Mesenchymal stem cell (in vitro differentiated cells and primary cell): ENCODE results near the gene PLA2G12B.

Experiments
- DNase-seq: peaks from one replicate; pipeline ENCODE4 v3.0.0-alpha.2; 2013
- H2AFZ ChIP-seq: one replicate; pipeline ENCODE4 v1.6.1; 2013; ENCODE audit warnings: low read depth, mild to moderate bottlenecking, control low read depth, inconsistent platforms, low read length, moderate library complexity
- H2AK5ac ChIP-seq: 2 replicates; pipeline ENCODE4 v1.6.1; 2013; ENCODE audit warnings: low read length, moderate library complexity, mild to moderate bottlenecking, inconsistent platforms; ENCODE audit not compliant: severe bottlenecking
- H2BK120ac ChIP-seq: one replicate; pipeline ENCODE4 v1.6.1; 2013; ENCODE audit warnings: low read depth, mild to moderate bottlenecking, inconsistent platforms, low read length, moderate library complexity
- H2BK12ac ChIP-seq, 2 experiments: one replicate each; pipeline ENCODE4 v1.6.1; 2013; ENCODE audit warnings: inconsistent platforms in 2 of 2, low read length in 2 of 2, mild to moderate bottlenecking in 2 of 2, moderate library complexity in 2 of 2, control low read depth in 1 of 2
- H2BK15ac ChIP-seq: one replicate; pipeline ENCODE4 v1.6.1; 2013; ENCODE audit warnings: mild to moderate bottlenecking, low read depth, inconsistent platforms; ENCODE audit not compliant: poor library complexity, severe bottlenecking
- H2BK5ac ChIP-seq: 2 replicates; pipeline ENCODE4 v1.6.1; 2013; ENCODE audit warnings: low read depth, mild to moderate bottlenecking, low read length, control low read depth, inconsistent platforms; ENCODE audit not compliant: poor library complexity, severe bottlenecking
- H3K14ac ChIP-seq, 2 experiments: one replicate each; pipeline ENCODE4 v1.6.1; 2013; ENCODE audit warnings: inconsistent platforms in 2 of 2, low read length in 2 of 2, control low read depth in 1 of 2, mild to moderate bottlenecking in 1 of 2, moderate library complexity in 1 of 2
- H3K18ac ChIP-seq, 2 experiments: one replicate each; pipeline ENCODE4 v1.6.1; 2013; ENCODE audit warnings: inconsistent platforms in 2 of 2, low read length in 2 of 2, control low read depth in 1 of 2, low read depth in 1 of 2, mild to moderate bottlenecking in 1 of 2
- H3K23ac ChIP-seq, 2 experiments: one replicate each; pipeline ENCODE4 v1.6.1; 2013; ENCODE audit warnings: inconsistent platforms in 2 of 2, low read length in 2 of 2, mild to moderate bottlenecking in 2 of 2, moderate library complexity in 2 of 2, control low read depth in 1 of 2
- H3K27ac ChIP-seq: 2 replicates; pipeline ENCODE4 v1.5.1; 2013; ENCODE audit warnings: mild to moderate bottlenecking, moderate library complexity, low read length, control low read depth, inconsistent platforms; ENCODE audit not compliant: poor library complexity, severe bottlenecking
- H3K27me3 ChIP-seq, 2 experiments: 2 replicates each; pipeline versions ENCODE4 v1.6.1 to v1.7.0; 2013; ENCODE audit warnings: low read length in 2 of 2, mild to moderate bottlenecking in 2 of 2, moderate library complexity in 2 of 2, control low read depth in 1 of 2, inconsistent platforms in 1 of 2; ENCODE audit not compliant: control insufficient read depth in 1 of 2, insufficient read depth in 1 of 2
- H3K36me3 ChIP-seq, 2 experiments: 2 replicates each; pipeline versions ENCODE4 v1.6.1 to v1.7.0; 2013; ENCODE audit warnings: low read length in 2 of 2, control low read depth in 1 of 2, inconsistent platforms in 1 of 2, low read depth in 1 of 2, mild to moderate bottlenecking in 1 of 2; ENCODE audit not compliant: insufficient read depth in 2 of 2, control insufficient read depth in 1 of 2
- H3K4ac ChIP-seq, 2 experiments: one replicate each; pipeline ENCODE4 v1.6.1; 2013; ENCODE audit warnings: inconsistent platforms in 2 of 2, low read length in 2 of 2, mild to moderate bottlenecking in 2 of 2, moderate library complexity in 2 of 2, control low read depth in 1 of 2, low read depth in 1 of 2
- H3K4me1 ChIP-seq: 2 replicates; pipeline ENCODE4 v1.6.1; 2013; ENCODE audit warnings: low read depth, low read length, control low read depth; ENCODE audit not compliant: control insufficient read depth, insufficient read depth
- H3K4me2 ChIP-seq: 2 replicates; pipeline ENCODE4 v1.6.1; 2013; ENCODE audit warnings: low read length, mild to moderate bottlenecking, inconsistent platforms; ENCODE audit not compliant: poor library complexity, severe bottlenecking
- H3K4me3 ChIP-seq, 2 experiments: 2 replicates each; pipeline versions ENCODE4 v1.5.1 to v1.7.0; 2013; ENCODE audit warnings: low read length in 2 of 2, mild to moderate bottlenecking in 2 of 2, control low read depth in 1 of 2, low read depth in 1 of 2; ENCODE audit not compliant: insufficient read depth in 1 of 2
- H3K79me1 ChIP-seq: replicated peaks from 2 replicates; pipeline ENCODE4 v1.6.1; 2013; ENCODE audit warnings: mild to moderate bottlenecking, control low read depth, low read length, inconsistent platforms; ENCODE audit not compliant: poor library complexity, severe bottlenecking
- H3K9ac ChIP-seq: 2 replicates; pipeline ENCODE4 v1.7.0; 2013; ENCODE audit warnings: mild to moderate bottlenecking, low read length, moderate library complexity
- H3K9me3 ChIP-seq: 2 replicates; pipeline ENCODE4 v1.7.0; 2013; ENCODE audit warnings: mild to moderate bottlenecking, low read length; ENCODE audit not compliant: control insufficient read depth
- H4K8ac ChIP-seq: one replicate; pipeline ENCODE4 v1.6.1; 2013; ENCODE audit warnings: inconsistent platforms, mild to moderate bottlenecking, low read length, moderate library complexity
- H4K91ac ChIP-seq: one replicate; pipeline ENCODE4 v1.6.1; 2013; ENCODE audit warnings: mild to moderate bottlenecking, low read length, inconsistent platforms
- WGBS: methylation state at CpG from one replicate; pipeline ENCODE4 v1.1.7; 2013; ENCODE audit warnings: mixed read lengths; 5-methylcytosine and 5-hydroxymethylcytosine counted together

PLA2G12B gene

DNA sequence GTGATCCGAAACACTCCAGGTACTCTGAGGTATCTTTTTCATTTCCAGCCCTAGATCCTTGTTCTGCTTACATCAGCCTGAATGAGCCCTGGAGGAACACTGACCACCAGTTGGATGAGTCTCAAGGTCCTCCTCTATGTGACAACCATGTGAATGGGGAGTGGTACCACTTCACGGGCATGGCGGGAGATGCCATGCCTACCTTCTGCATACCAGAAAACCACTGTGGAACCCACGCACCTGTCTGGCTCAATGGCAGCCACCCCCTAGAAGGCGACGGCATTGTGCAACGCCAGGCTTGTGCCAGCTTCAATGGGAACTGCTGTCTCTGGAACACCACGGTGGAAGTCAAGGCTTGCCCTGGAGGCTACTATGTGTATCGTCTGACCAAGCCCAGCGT, 56.0 kb downstream of the PLA2G12B start:
- H2AK5ac ChIP-seq, result no peak overlapping the region
- no peak for DNase-seq
- H3K9ac ChIP-seq, result no peak overlapping the region
- H2BK12ac ChIP-seq, result no peak overlapping the region
- H3K36me3 ChIP-seq, result no peaks in the 10 kb centered on the region
- H3K18ac ChIP-seq, result no peak overlapping the region
- H2AFZ ChIP-seq, result no peak overlapping the region
- H4K8ac ChIP-seq, result no peak overlapping the region
- H3K4ac ChIP-seq, result no peak overlapping the region
- H3K14ac ChIP-seq, result peak overlapping the region in 1 of 2 experiments; percentile 18
- no peak overlapping the region for H2BK5ac ChIP-seq
- no peak overlapping the region for H3K23ac ChIP-seq
- H2BK120ac ChIP-seq, result no peak overlapping the region
- H3K4me2 ChIP-seq, result no peak overlapping the region
- H2BK15ac ChIP-seq, result no peak overlapping the region
- 93% methylated on average over 10 of the region's 10 CpGs for WGBS
- H3K4me3 ChIP-seq, result no peak overlapping the region
- H3K27ac ChIP-seq, result no peak overlapping the region
- H3K27me3 ChIP-seq, result no peaks in the 10 kb centered on the region
- no peaks in the 10 kb centered on the region for H3K4me1 ChIP-seq
- no peak overlapping the region for H4K91ac ChIP-seq
- no peaks in the 10 kb centered on the region for H3K79me1 ChIP-seq
- no peaks in the 10 kb centered on the region for H3K9me3 ChIP-seq

DNA sequence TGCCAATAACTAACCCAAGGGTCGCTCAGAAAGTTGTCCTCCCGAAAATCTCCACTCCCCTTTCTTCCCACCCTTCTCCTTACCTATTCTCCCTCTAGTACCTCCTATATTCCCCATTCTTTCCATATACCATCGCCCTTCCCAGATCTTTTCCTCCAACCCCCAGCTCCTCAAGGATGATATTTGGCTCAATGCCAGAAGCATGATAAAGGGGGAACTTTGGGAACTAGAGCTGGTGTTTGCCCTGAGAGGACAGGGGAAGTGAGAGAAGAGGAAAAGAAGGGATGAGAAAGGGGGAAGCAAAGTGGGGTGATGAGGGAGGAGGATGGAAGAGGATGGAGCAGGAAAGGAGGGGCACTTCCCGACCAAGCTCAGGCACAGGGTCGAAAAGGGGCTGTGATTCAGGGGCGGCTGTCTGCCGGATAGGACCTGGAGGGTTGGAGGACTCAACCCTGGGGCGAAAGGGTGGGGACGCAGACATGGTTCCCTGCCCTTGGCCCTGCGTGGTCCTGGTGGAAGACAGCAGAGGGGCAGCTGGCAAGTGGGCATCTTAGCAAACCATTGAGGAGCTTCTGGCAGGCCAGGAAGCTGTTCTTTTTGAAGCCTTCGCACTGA, 59.3 kb downstream of the PLA2G12B start:
- Histone ChIP-seq H3K4me1 (no peaks in the 10 kb centered on the region), H3K4ac (no peak overlapping the region), H4K8ac (no peak overlapping the region), H3K27ac (no peak overlapping the region), H3K14ac (no peak overlapping the region), H3K23ac (no peak overlapping the region), H3K9ac (no peak overlapping the region), H3K36me3 (no peaks in the 10 kb centered on the region), H2BK15ac (no peak overlapping the region), H3K18ac (no peak overlapping the region), H3K9me3 (no peaks in the 10 kb centered on the region), H4K91ac (no peak overlapping the region), H3K4me3 (no peak overlapping the region), H2AK5ac (no peak overlapping the region), H2AFZ (no peak overlapping the region), H2BK5ac (no peak overlapping the region), H2BK12ac (no peak overlapping the region), H3K27me3 (no peaks in the 10 kb centered on the region), H2BK120ac (no peak overlapping the region), H3K79me1 (no peaks in the 10 kb centered on the region), H3K4me2 (no peak overlapping the region)
- WGBS, result 88% methylated on average over 10 of the region's 11 CpGs
- no peak for DNase-seq

DNA sequence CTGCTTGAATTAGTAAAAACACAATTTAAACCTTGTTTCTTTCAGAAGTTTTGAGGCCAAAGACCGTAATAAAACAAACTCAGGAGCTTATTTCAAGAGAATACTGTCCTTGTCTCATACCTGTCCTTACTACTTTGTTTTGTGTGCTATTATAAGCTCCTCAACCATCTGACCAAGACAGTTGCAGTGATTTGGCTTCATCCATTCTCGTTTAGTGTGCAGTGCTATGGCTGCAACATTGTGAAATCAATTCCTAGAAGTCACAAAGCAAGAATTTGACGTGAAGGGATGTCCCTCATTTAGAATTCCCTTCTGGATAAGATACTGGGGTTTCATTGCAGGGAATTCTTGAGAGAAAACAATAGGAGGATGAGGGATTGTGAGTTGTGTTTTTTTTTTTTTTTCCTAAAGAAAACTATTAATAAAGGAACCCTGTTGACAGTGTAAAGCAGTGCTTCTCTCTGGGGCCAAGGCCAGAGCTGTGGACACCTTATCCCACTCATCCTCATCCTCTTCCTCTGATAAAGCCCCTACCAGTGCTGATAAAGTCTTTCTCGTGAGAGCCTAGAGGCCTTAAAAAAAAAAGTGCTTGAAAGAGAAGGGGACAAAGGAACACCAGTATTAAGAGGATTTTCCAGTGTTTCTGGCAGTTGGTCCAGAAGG, 61.3 kb downstream of the PLA2G12B start, which contains the start of gene OIT3:
Gene OIT3, plus strand, starts transcription at position 604 of the 663 bp plus-strand sequence. CDS start 60 bp downstream, outside the sequence.
- 92% methylated on average over 4 of the region's 4 CpGs for WGBS
- peaks cover 0 to 9% of the 10 kb centered on the region in 2 experiments for H3K36me3 ChIP-seq

GRCh38 chr10:72890086-72890485, 64.5 kb downstream of the PLA2G12B start:
- 100% methylated on average over 2 of the region's 2 CpGs for WGBS
- no peak overlapping the region for H2BK5ac ChIP-seq
- no peak overlapping the region for H3K14ac ChIP-seq
- no peaks in the 10 kb centered on the region for H3K9me3 ChIP-seq
- no peak overlapping the region for H2BK120ac ChIP-seq
- H3K79me1 ChIP-seq, result no peaks in the 10 kb centered on the region
- no peak for DNase-seq
- no peak overlapping the region for H3K4ac ChIP-seq
- no peak overlapping the region for H3K4me2 ChIP-seq
- H2BK12ac ChIP-seq, result no peak overlapping the region
- H4K8ac ChIP-seq, result no peak overlapping the region
- H3K36me3 ChIP-seq, result peaks cover 5 to 39% of the 10 kb centered on the region in 2 experiments
- H2BK15ac ChIP-seq, result no peak overlapping the region
- H3K27ac ChIP-seq, result no peak overlapping the region
- H2AFZ ChIP-seq, result no peak overlapping the region
- H3K4me3 ChIP-seq, result no peak overlapping the region
- H3K9ac ChIP-seq, result no peak overlapping the region
- no peak overlapping the region for H4K91ac ChIP-seq
- no peaks in the 10 kb centered on the region for H3K4me1 ChIP-seq
- H3K18ac ChIP-seq, result no peak overlapping the region
- H3K23ac ChIP-seq, result no peak overlapping the region
- no peak overlapping the region for H2AK5ac ChIP-seq
- H3K27me3 ChIP-seq, result no peaks in the 10 kb centered on the region

More for the DNA sequence above, 61.3 kb downstream of the PLA2G12B start, which contains the start of gene OIT3:
- Histone ChIP-seq H2BK120ac (no peak within 1 kb of the TSS), H4K91ac (no peak within 1 kb of the TSS), H3K4me1 (no peaks in the 10 kb centered on the region), H3K9ac (no peak within 1 kb of the TSS), H3K4me3 (no peak within 1 kb of the TSS), H3K4me2 (no peak within 1 kb of the TSS), H2AFZ (no peak within 1 kb of the TSS), H3K9me3 (no peaks in the 10 kb centered on the region), H2BK5ac (no peak within 1 kb of the TSS), H3K23ac (no peak within 1 kb of the TSS), H3K27ac (no peak within 1 kb of the TSS), H3K4ac (no peak within 1 kb of the TSS), H2BK12ac (no peak within 1 kb of the TSS), H3K14ac (no peak within 1 kb of the TSS), H3K79me1 (no peaks in the 10 kb centered on the region), H3K18ac (no peak within 1 kb of the TSS), H2BK15ac (no peak within 1 kb of the TSS), H4K8ac (no peak within 1 kb of the TSS), H3K27me3 (no peaks in the 10 kb centered on the region), H2AK5ac (no peak within 1 kb of the TSS)
- no peak for DNase-seq
